GM12878 (cell line): Measurements from ENCODE around the gene TOR2A. TPM values are rescaled to one million over a fixed set of nuclear protein-coding genes. Genes with fewer than 3 reads are reported as not detected.

Source experiments
- ATAC-seq: fragments of 200-7000 bp; cut with Tn5 transposase; 3 replicates; pipeline ENCODE4 v1.9.1; 2020; ENCODE audit warnings: mild to moderate bottlenecking, moderate library complexity
- BruUV-seq: library from RNA; stranded (reverse); fragments of 400-500 nt; replicated peaks from 2 replicates; lab custom pipeline; 2021; lab: Mats Ljungman, UMichigan
- CTCF ChIA-PET: fragments of 300-600 bp; sonication (Branson Sonifier 250); formaldehyde crosslinking; extraction: SDS; loops from one replicate; lab custom pipeline; 2021; ENCODE audit warnings: inconsistent platforms; lab: Yijun Ruan, JAX
- POLR2A ChIA-PET: fragments of 350-600 bp; formaldehyde crosslinking; extraction: SDS; loops from one replicate; lab custom pipeline; 2021; ENCODE audit warnings: inconsistent platforms; lab: Charles Lee
- RAD21 ChIA-PET: fragments of 300-600 bp; sonication (Branson Sonifier 250); formaldehyde crosslinking; loops from one replicate; lab custom pipeline; 2023; ENCODE audit warnings: antibody characterized with exemption; ENCODE audit not compliant: unreplicated experiment; lab: Charles Lee
- SMC1A ChIA-PET: fragments of 300-600 bp; sonication (Branson Sonifier 250); formaldehyde crosslinking; loops from one replicate; lab custom pipeline; 2023; ENCODE audit not compliant: unreplicated experiment, uncharacterized antibody; lab: Charles Lee
- DNase-seq: peaks from one replicate; pipeline ENCODE4 v3.0.0-alpha.2; 2011; ENCODE audit warnings: low read depth, low spot score
- FAIRE-seq: peaks from 3 replicates; lab custom pipeline; 2011; peaks lifted over from hg19 to GRCh38; lab: Jason Lieb, UNC
- H2AFZ ChIP-seq: 2 replicates; pipeline ENCODE4 v1.6.0; 2011; ENCODE audit warnings: low read depth, low read length, control low read depth; ENCODE audit not compliant: control insufficient read depth
- H3K27ac ChIP-seq: 2 replicates; pipeline ENCODE4 v1.5.1; 2011; ENCODE audit warnings: control low read depth; ENCODE audit not compliant: control insufficient read depth, insufficient read depth
- H3K27me3 ChIP-seq, 2 experiments: replicated peaks in 1 of 2; 2 replicates each; pipeline versions ENCODE4 v1.6.0 to v1.6.1; 2011; ENCODE audit warnings: low read length in 1 of 2; ENCODE audit not compliant: control insufficient read depth in 2 of 2, insufficient read depth in 2 of 2
- H3K36me3 ChIP-seq, 2 experiments: 2 replicates each; pipeline ENCODE4 v1.5.1; 2011; ENCODE audit warnings: low read length in 1 of 2; ENCODE audit not compliant: control insufficient read depth in 2 of 2, insufficient read depth in 2 of 2
- H3K4me1 ChIP-seq: 2 replicates; pipeline ENCODE4 v1.6.1; 2011; ENCODE audit warnings: mild to moderate bottlenecking, low read length, moderate library complexity, mixed read lengths; ENCODE audit not compliant: control insufficient read depth, insufficient read depth
- H3K4me2 ChIP-seq: 2 replicates; pipeline ENCODE4 v1.6.0; 2011; ENCODE audit warnings: control low read depth; ENCODE audit not compliant: control insufficient read depth, insufficient read depth
- H3K4me3 ChIP-seq: fragments of 200-600 bp; sonication (generic); 2 replicates; pipeline ENCODE4 v1.5.1; 2016
- H3K79me2 ChIP-seq: 2 replicates; pipeline ENCODE4 v1.6.0; 2011; ENCODE audit warnings: low read length; ENCODE audit not compliant: control insufficient read depth, insufficient read depth
- H3K9ac ChIP-seq: 2 replicates; pipeline ENCODE4 v1.8.0; 2011; ENCODE audit warnings: low read length, control low read depth, mixed read lengths; ENCODE audit not compliant: control insufficient read depth, insufficient read depth
- H3K9me3 ChIP-seq: replicated peaks from 3 replicates; pipeline ENCODE4 v1.5.1; 2011; ENCODE audit warnings: mild to moderate bottlenecking, low read length; ENCODE audit not compliant: control insufficient read depth, insufficient read depth
- H4K20me1 ChIP-seq: 2 replicates; pipeline ENCODE4 v1.6.0; 2011; ENCODE audit not compliant: control insufficient read depth, insufficient read depth
- CHD2 ChIP-seq: IDR thresholded peaks from 2 replicates; pipeline ENCODE4 v1.6.1; 2011; ENCODE audit warnings: low read depth, low read length, improper control_type of control experiment, borderline replicate concordance
- CTCF ChIP-seq, 3 experiments: IDR thresholded peaks in 2 of 3; conservative IDR thresholded peaks in 1 of 3; 2 replicates each; pipeline ENCODE4 v1.5.1; 2011; ENCODE audit warnings: low read depth in 3 of 3, low read length in 3 of 3, mild to moderate bottlenecking in 3 of 3, control low read depth in 2 of 3, moderate library complexity in 2 of 3, inconsistent platforms in 1 of 3, mixed read lengths in 1 of 3; ENCODE audit not compliant: control insufficient read depth in 2 of 3, insufficient read depth in 1 of 3; ENCODE audit errors: extremely low read depth in 1 of 3
- HDGF ChIP-seq: fragments of 450-650 bp; IDR thresholded peaks from 2 replicates; pipeline ENCODE4 v1.6.1; 2016; ENCODE audit warnings: antibody characterized with exemption
- HSF1 ChIP-seq: fragments of 150-350 bp; IDR thresholded peaks from 2 replicates; pipeline ENCODE4 v1.6.1; 2014; ENCODE audit warnings: mild to moderate bottlenecking, low read depth, low read length
- RAD21 ChIP-seq: IDR thresholded peaks from 2 replicates; pipeline ENCODE4 v1.6.1; 2011; ENCODE audit warnings: mild to moderate bottlenecking, low read depth, low read length, moderate library complexity; ENCODE audit not compliant: insufficient read depth
- RBBP5 ChIP-seq: fragments of 200-600 bp; sonication (generic); conservative IDR thresholded peaks from 2 replicates; pipeline ENCODE4 v1.6.1; 2016
- RFX5 ChIP-seq: IDR thresholded peaks from 2 replicates; pipeline ENCODE4 v1.6.1; 2011; ENCODE audit warnings: low read depth, low read length, improper control_type of control experiment
- SIN3A ChIP-seq: IDR thresholded peaks from 2 replicates; pipeline ENCODE4 v1.6.1; 2012; ENCODE audit warnings: low read depth, low read length, improper control_type of control experiment
- SMC3 ChIP-seq: IDR thresholded peaks from 2 replicates; pipeline ENCODE4 v1.6.1; 2011; ENCODE audit warnings: low read length, improper control_type of control experiment, borderline replicate concordance
- YY1 ChIP-seq: IDR thresholded peaks from 2 replicates; pipeline ENCODE4 v1.6.1; 2011; ENCODE audit warnings: low read depth, mild to moderate bottlenecking, low read length
- ZSCAN29 ChIP-seq: fragments of 450-650 bp; IDR thresholded peaks from 2 replicates; pipeline ENCODE4 v1.6.1; 2017; ENCODE audit warnings: mild to moderate bottlenecking, moderate library complexity
- WGBS: methylation state at CpG from one replicate; pipeline ENCODE4 v1.1.6; 2016; ENCODE audit warnings: low lambda C conversion rate; ENCODE audit not compliant: insufficient replicate concordance, insufficient coverage; ENCODE audit errors: missing lambda C conversion rate; 5-methylcytosine and 5-hydroxymethylcytosine counted together
- in situ Hi-C: fragments of 300-500 bp; cut with MboI; formaldehyde crosslinking; loops from 9 replicates; pipeline ENCODE4 v1.14.3; 2018; ENCODE audit warnings: mixed read lengths
- intact Hi-C: fragments of 100-400 bp; cut with micrococcal nuclease; formaldehyde crosslinking; loops from one replicate; pipeline ENCODE4 v1.14.2; 2022; ENCODE audit not compliant: unreplicated experiment
- polyA plus RNA-seq, 11 experiments: library from polyadenylated mRNA; depleted of rRNA in 4 of 11; unstranded in 6 of 11; stranded (reverse) in 5 of 11; fragments of >200 nt; fragmentation: Nextera tagmentation in 4 of 11; fragmentation: Illumina TruSeq in 1 of 11; extraction: Ambion mirVana in 4 of 11; extraction: Trizol in 1 of 11; gene quantifications; 1 replicate in 1 of 11; 2 replicates in 10 of 11; pipeline versions ENCODE4 v1.2.1 to v1.2.3, GENCODE V29; 2011 to 2016; ENCODE audit warnings: inconsistent platforms in 2 of 11, missing spikeins in 2 of 11, low read depth in 1 of 11
- total RNA-seq, 4 experiments: library from RNA; depleted of rRNA in 3 of 4; stranded (reverse); fragments of >200 nt in 3 of 4; fragmentation: Illumina TruSeq in 1 of 4; extraction: Trizol in 1 of 4; gene quantifications; 2 replicates each; pipeline versions ENCODE4 v1.2.1 to v1.2.3, GENCODE V29; 2013 to 2021

TOR2A gene
- total and polyA plus RNA-seq, 10 of the 15 experiments (the other 5 are each of a cell fraction or from before 2014, with no cell fraction given): 0.52 to 23.7 (median 8.5) TPM

GRCh38 chr9:127763918-127764384 lies 28.9 kb upstream of the TOR2A start:
- no peak overlapping the region for H3K9ac ChIP-seq

More at GRCh38 chr9:127763918-127764384, 28.9 kb upstream of the TOR2A start:
- TSS peak; percentile 37 for BruUV-seq
- no peak for DNase-seq
- ChIA-PET SMC1A (interaction anchor here (1.0 to 2.1 kb wide), 8 partner anchors 11 to 106 kb away, joined by 3 to 5 read pairs (median 3); partner anchors contain the start of genes ENG and TOR2A), CTCF (interaction anchor here (0.7 to 1.8 kb wide), 10 partner anchors 12 to 272 kb away, joined by 3 to 15 read pairs (median 5); partner anchors contain the start of genes SH2D3C and TOR2A), POLR2A (interaction anchor here (1.4 kb wide), 1 partner anchor 29 kb away, joined by 5 read pairs; the partner anchor contains the start of gene TOR2A), RAD21 (interaction anchor here (0.5 to 3.5 kb wide), 7 partner anchors 14 to 157 kb away, joined by 3 to 18 read pairs (median 11); partner anchors contain the start of genes CDK9, SH2D3C, ST6GALNAC4 and TOR2A)
- Histone ChIP-seq H3K4me1 (peaks cover 7% of the 10 kb centered on the region), H3K79me2 (no peaks in the 10 kb centered on the region; the same call in none of the 2 replicates), H2AFZ (no peak overlapping the region), H4K20me1 (0 out of 2 replicates have a peak, but pooled peaks cover 4% of the 10 kb centered on the region), H3K27ac (no peak overlapping the region), H3K36me3 (peaks cover 5 to 30% of the 10 kb centered on the region in 2 experiments), H3K9me3 (no peaks in the 10 kb centered on the region), H3K4me2 (no peak overlapping the region), H3K27me3 (no peaks in the 10 kb centered on the region), H3K4me3 (no peak overlapping the region)
- intact Hi-C loops (loop anchor here (1.0 kb wide), 1 partner anchor 20 kb away; no protein-coding TSS in a partner anchor), in situ Hi-C loops (no loop called here)
- peak; percentile 78 for ATAC-seq
- WGBS: 82% methylated on average over 7 of the region's 7 CpGs
- FAIRE-seq: no peak
- TF ChIP-seq RAD21: peak; percentile 46
- TF ChIP-seq HDGF: no peak
- no peak for TF ChIP-seq YY1
- no peak for TF ChIP-seq SIN3A
- TF ChIP-seq HSF1: no peak
- no peak for TF ChIP-seq CHD2
- no peak for TF ChIP-seq ZSCAN29
- peak; percentile 50; the same call in 1 of the 2 replicates for TF ChIP-seq SMC3
- TF ChIP-seq CTCF (IDR thresholded peaks at IDR 0.05 in 2 of 3, conservative IDR thresholded peaks at IDR 0.05 in 1 of 3; ENCODE audit: control insufficient read depth in 2 of 3, extremely low read depth in 1 of 3, insufficient read depth in 1 of 3, low read depth in 3 of 3, low read length in 3 of 3): peak; percentile 31 to 47 (median 45); a peak in 5 of 6 replicates
- TF ChIP-seq RFX5: no peak
- no peak for TF ChIP-seq RBBP5
